ENCODE data around the gene PRKCB. TPM values are rescaled to one million over a fixed set of nuclear protein-coding genes. Genes with fewer than 3 reads are reported as not detected.

PRKCB gene
- polyA plus RNA-seq, 1 donor from 2014 or later = 27.6 TPM

DNA sequence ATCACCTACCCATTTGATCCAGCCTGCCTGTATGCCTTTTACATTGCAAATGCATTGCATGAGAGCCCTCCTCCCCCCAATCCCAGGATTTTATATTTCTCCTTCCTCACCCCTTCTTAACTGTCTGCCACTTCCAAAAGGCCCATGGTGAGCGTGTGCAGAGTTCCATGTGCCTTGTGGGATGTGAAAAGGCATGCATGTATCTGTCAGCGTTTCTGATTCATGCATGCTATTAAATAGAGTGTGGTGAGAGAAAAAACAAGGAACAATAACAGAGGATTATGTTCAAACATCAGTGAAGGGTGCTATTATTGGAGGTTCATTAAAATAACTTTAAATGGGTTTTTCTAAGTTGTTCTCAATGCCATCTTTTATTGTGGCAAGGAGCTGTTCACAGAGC is 359.4 kb downstream of the PRKCB start:
- Histone ChIP-seq H3K9me3 (ENCODE audit: low read length) (no peaks in the 10 kb centered on the region), H3K4me2 (ENCODE audit: low read length) (no peak overlapping the region), H3K27ac (ENCODE audit: low read length) (no peak overlapping the region), H3K9ac (ENCODE audit: low read length) (no peak overlapping the region), H3K79me2 (replicated peaks; ENCODE audit: insufficient read depth, low read length) (no peaks in the 10 kb centered on the region), H4K20me1 (ENCODE audit: insufficient read depth) (no peaks in the 10 kb centered on the region), H2AFZ (ENCODE audit: low read depth, low read length) (no peak overlapping the region), H3K9me2 (ENCODE audit: insufficient read depth, low read length) (no peaks in the 10 kb centered on the region), H3K4me3 (ENCODE audit: low read length) (no peak overlapping the region), H3F3A (ENCODE audit: insufficient read depth, low read length, poor library complexity, severe bottlenecking) (no peaks in the 10 kb centered on the region), H3K36me3 (ENCODE audit: insufficient read depth, low read length) (no peaks in the 10 kb centered on the region), H3K27me3 (ENCODE audit: insufficient read depth, low read depth, low read length) (no peaks in the 10 kb centered on the region)
- no peak for TF ChIP-seq TAF1 (IDR thresholded peaks at IDR 0.05; ENCODE audit: low read depth)
- TF ChIP-seq, protein P1, sequence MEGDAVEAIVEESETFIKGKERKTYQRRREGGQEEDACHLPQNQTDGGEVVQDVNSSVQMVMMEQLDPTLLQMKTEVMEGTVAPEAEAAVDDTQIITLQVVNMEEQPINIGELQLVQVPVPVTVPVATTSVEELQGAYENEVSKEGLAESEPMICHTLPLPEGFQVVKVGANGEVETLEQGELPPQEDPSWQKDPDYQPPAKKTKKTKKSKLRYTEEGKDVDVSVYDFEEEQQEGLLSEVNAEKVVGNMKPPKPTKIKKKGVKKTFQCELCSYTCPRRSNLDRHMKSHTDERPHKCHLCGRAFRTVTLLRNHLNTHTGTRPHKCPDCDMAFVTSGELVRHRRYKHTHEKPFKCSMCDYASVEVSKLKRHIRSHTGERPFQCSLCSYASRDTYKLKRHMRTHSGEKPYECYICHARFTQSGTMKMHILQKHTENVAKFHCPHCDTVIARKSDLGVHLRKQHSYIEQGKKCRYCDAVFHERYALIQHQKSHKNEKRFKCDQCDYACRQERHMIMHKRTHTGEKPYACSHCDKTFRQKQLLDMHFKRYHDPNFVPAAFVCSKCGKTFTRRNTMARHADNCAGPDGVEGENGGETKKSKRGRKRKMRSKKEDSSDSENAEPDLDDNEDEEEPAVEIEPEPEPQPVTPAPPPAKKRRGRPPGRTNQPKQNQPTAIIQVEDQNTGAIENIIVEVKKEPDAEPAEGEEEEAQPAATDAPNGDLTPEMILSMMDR (IDR thresholded peaks at IDR 0.05; ENCODE audit: poor library complexity, severe bottlenecking) = no peak

DNA sequence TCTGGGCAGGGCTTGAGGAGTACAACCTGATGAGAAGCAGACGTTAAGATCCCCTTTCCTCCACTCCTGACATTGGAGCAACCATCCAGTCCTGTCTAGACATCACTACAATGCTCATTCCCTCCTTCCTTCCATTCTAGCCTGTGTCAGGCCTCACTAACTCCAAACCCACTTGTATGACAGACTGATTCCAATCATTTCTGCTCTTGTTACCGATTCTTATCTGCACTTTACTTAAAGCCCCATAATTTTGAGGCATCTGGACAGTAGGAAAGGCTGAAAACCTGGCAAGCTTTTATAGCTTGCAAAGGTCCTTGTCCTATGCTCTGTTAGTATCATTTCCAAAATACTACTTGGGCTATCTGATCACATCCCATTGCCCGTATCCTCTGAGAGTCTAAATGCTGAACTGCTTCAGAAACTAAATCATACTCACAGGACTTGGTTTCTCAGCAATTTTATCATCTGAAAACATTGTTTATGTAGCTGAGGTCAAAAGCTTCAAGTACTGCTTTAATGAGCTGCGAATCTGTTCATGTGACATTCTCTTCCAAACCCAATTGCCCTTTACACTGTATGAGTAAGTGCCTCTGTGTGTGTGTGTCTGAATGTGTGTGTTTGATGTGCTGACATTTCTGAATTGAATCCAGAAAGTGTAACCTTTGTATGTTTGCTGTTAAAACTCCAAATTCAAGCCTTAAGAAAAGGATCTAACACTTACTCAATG is 363.2 kb downstream of the PRKCB start:
- no peaks in the 10 kb centered on the region for H3K27me3 ChIP-seq (ENCODE audit: insufficient read depth, low read depth, low read length)
- H2AFZ ChIP-seq (ENCODE audit: low read depth, low read length) = no peak overlapping the region
- H3K79me2 ChIP-seq (replicated peaks; ENCODE audit: insufficient read depth, low read length) = no peaks in the 10 kb centered on the region

More for the DNA sequence above, 363.2 kb downstream of the PRKCB start:
- no peaks in the 10 kb centered on the region for H3K9me3 ChIP-seq (ENCODE audit: low read length)
- no peak overlapping the region for H3K27ac ChIP-seq (ENCODE audit: low read length)
- H3K4me2 ChIP-seq (ENCODE audit: low read length) = no peak overlapping the region
- H3K4me3 ChIP-seq (ENCODE audit: low read length) = no peak overlapping the region
- H3F3A ChIP-seq (ENCODE audit: insufficient read depth, low read length, poor library complexity, severe bottlenecking) = no peaks in the 10 kb centered on the region
- no peaks in the 10 kb centered on the region for H4K20me1 ChIP-seq (ENCODE audit: insufficient read depth)
- no peaks in the 10 kb centered on the region for H3K36me3 ChIP-seq (ENCODE audit: insufficient read depth, low read length)
- TF ChIP-seq SMC3 (conservative IDR thresholded peaks at IDR 0.05; ENCODE audit: poor library complexity) = no peak
- no peak for TF ChIP-seq EP300 (conservative IDR thresholded peaks at IDR 0.05; ENCODE audit: poor library complexity, severe bottlenecking)
- no peak for TF ChIP-seq EZH2 (IDR thresholded peaks at IDR 0.05; ENCODE audit: borderline replicate concordance, insufficient read depth, low read length, poor library complexity, severe bottlenecking)
- TF ChIP-seq, protein P2, sequence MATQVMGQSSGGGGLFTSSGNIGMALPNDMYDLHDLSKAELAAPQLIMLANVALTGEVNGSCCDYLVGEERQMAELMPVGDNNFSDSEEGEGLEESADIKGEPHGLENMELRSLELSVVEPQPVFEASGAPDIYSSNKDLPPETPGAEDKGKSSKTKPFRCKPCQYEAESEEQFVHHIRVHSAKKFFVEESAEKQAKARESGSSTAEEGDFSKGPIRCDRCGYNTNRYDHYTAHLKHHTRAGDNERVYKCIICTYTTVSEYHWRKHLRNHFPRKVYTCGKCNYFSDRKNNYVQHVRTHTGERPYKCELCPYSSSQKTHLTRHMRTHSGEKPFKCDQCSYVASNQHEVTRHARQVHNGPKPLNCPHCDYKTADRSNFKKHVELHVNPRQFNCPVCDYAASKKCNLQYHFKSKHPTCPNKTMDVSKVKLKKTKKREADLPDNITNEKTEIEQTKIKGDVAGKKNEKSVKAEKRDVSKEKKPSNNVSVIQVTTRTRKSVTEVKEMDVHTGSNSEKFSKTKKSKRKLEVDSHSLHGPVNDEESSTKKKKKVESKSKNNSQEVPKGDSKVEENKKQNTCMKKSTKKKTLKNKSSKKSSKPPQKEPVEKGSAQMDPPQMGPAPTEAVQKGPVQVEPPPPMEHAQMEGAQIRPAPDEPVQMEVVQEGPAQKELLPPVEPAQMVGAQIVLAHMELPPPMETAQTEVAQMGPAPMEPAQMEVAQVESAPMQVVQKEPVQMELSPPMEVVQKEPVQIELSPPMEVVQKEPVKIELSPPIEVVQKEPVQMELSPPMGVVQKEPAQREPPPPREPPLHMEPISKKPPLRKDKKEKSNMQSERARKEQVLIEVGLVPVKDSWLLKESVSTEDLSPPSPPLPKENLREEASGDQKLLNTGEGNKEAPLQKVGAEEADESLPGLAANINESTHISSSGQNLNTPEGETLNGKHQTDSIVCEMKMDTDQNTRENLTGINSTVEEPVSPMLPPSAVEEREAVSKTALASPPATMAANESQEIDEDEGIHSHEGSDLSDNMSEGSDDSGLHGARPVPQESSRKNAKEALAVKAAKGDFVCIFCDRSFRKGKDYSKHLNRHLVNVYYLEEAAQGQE (IDR thresholded peaks at IDR 0.05; ENCODE audit: borderline replicate concordance) = no peak
- TF ChIP-seq, protein P1 (IDR thresholded peaks at IDR 0.05; ENCODE audit: poor library complexity, severe bottlenecking) = no peak
- TF ChIP-seq TAF1 (IDR thresholded peaks at IDR 0.05; ENCODE audit: low read depth) = no peak
- TF ChIP-seq MXI1 (conservative IDR thresholded peaks at IDR 0.05; ENCODE audit: poor library complexity, severe bottlenecking) = no peak
- H3K9me2 ChIP-seq (ENCODE audit: insufficient read depth, low read length) = no peaks in the 10 kb centered on the region
- no peak overlapping the region for H3K9ac ChIP-seq (ENCODE audit: low read length)

All from neural cell (in vitro differentiated cells).